ENCODE data around the gene NCLN. TPM values are rescaled to one million over a fixed set of nuclear protein-coding genes. Genes with fewer than 3 reads are reported as not detected.

The NCLN gene
- total RNA-seq (10 to 100 TPM; 15.4 to 60.9 (median 28.5) TPM), polyA plus RNA-seq (10 to 100 TPM; 26.1 to 86.1 (median 63.7) TPM)
- long read RNA-seq, donor 1, full-length matches to known transcripts = 5 of 17 reads
- long read RNA-seq, donor 1, partial matches to known transcripts = 3 of 17 reads
- long read RNA-seq, donor 1, other reads (novel, unspliced or antisense) = 9 of 17 reads
- long read RNA-seq, donor 2, full-length matches to known transcripts = 16 of 61 reads
- long read RNA-seq, donor 2, partial matches to known transcripts = 6 of 61 reads
- long read RNA-seq, donor 2, other reads (novel, unspliced or antisense) = 39 of 61 reads

- Histone ChIP-seq H3K9me3 (no peaks in the 10 kb centered on the region), H3K27ac (peak within 1 kb of the TSS; percentile 76), H3K4me1 (peaks cover 16% of the 10 kb centered on the region), H3K4me3 (peak within 1 kb of the TSS; percentile 84), H3K27me3 (ENCODE audit: insufficient read depth in 3 of 3, low read length in 2 of 3) (no peaks in the 10 kb centered on the region), H3K36me3 (ENCODE audit: insufficient read depth in 1 of 2, low read depth in 1 of 2) (no peaks in the 10 kb centered on the region)
- DNase-seq (peak; percentile 95 to 97), ATAC-seq (peak; percentile 97 to 98 (median 97))
- 0% methylated on average over 34 to 69 of the region's 69 CpGs for WGBS, 3 donors
- TF ChIP-seq CTCF (IDR thresholded peaks at IDR 0.05) = no peak
- intact Hi-C loops (cut with DNase I) = no loop called here
These were observed at the start of gene NCLN for GRCh38 chr19:3185461-3186159. TSS of gene NCLN (plus strand) at chr19:3185930. CDS start at chr19:3186031, 101 bp downstream.

DNA sequence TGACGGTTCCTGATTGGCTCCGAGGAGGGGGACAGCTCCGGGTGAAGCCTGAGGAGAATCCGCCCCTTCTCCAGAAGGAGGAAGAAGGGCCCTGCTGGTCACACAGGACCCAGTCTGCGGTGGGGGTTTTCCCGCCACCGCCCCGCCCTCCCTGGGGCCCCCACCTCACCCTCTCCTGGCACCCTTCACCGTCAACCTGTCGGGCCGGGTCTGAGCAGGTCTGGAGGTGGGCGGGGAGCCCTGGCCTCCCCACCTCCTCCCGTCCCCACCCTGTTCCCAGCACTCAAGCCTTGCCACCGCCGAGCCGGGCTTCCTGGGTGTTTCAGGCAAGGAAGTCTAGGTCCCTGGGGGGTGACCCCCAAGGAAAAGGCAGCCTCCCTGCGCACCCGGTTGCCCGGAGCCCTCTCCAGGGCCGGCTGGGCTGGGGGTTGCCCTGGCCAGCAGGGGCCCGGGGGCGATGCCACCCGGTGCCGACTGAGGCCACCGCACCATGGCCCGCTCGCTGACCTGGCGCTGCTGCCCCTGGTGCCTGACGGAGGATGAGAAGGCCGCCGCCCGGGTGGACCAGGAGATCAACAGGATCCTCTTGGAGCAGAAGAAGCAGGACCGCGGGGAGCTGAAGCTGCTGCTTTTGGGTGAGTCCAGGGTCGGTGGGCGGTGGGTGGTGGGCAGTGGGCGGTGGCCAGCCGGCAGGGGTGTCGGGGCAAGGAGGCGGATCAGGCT lies 49.6 kb upstream of the NCLN start, which contains the start of gene GNA15:
TSS of gene GNA15 (plus strand) at position 73 of the 723 bp plus-strand sequence. CDS start at position 491, 418 bp downstream.
- intact Hi-C loops (cut with DNase I) = no loop called here
- DNase-seq (no peak), ATAC-seq (no peak)
- H3K36me3 ChIP-seq (ENCODE audit: insufficient read depth in 1 of 2, low read depth in 1 of 2) = no peaks in the 10 kb centered on the region
- 71 to 72% (median 72%) methylated on average over 36 to 40 of the region's 40 CpGs for WGBS, 3 donors
- TF ChIP-seq CTCF (IDR thresholded peaks at IDR 0.05) = no peak
- no peaks in the 10 kb centered on the region for H3K4me1 ChIP-seq
- peaks cover 0 to 2% (median 0%) of the 10 kb centered on the region in 3 donors for H3K27me3 ChIP-seq (ENCODE audit: insufficient read depth in 3 of 3, low read length in 2 of 3)
- no peak within 1 kb of the TSS for H3K27ac ChIP-seq
- H3K9me3 ChIP-seq = no peaks in the 10 kb centered on the region
- H3K4me3 ChIP-seq = peak within 1 kb of the TSS; percentile 48

GRCh38 chr19:3136684-3137055 lies 49.1 kb upstream of the NCLN start:
- H3K27me3 ChIP-seq (ENCODE audit: insufficient read depth in 3 of 3, low read length in 2 of 3) = peaks cover 0 to 2% (median 0%) of the 10 kb centered on the region in 3 donors
- no peaks in the 10 kb centered on the region for H3K4me1 ChIP-seq
- no peaks in the 10 kb centered on the region for H3K9me3 ChIP-seq
- no peak for TF ChIP-seq CTCF (IDR thresholded peaks at IDR 0.05)
- H3K4me3 ChIP-seq = peak overlapping the region; percentile 48
- no peak for DNase-seq
- H3K36me3 ChIP-seq (ENCODE audit: insufficient read depth in 1 of 2, low read depth in 1 of 2) = no peaks in the 10 kb centered on the region
- no peak for ATAC-seq
- H3K27ac ChIP-seq = no peak overlapping the region
- 74 to 83% (median 78%) methylated on average over 13 to 16 of the region's 16 CpGs for WGBS, 3 donors
- intact Hi-C loops (cut with DNase I) = no loop called here

GRCh38 chr19:3137119-3137518 lies 48.6 kb upstream of the NCLN start:
- DNase-seq (no peak), ATAC-seq (no peak)
- Histone ChIP-seq H3K4me1 (no peaks in the 10 kb centered on the region), H3K36me3 (ENCODE audit: insufficient read depth in 1 of 2, low read depth in 1 of 2) (no peaks in the 10 kb centered on the region), H3K27ac (no peak overlapping the region), H3K4me3 (peak overlapping the region; percentile 48), H3K27me3 (ENCODE audit: insufficient read depth in 3 of 3, low read length in 2 of 3) (peaks cover 0 to 2% (median 0%) of the 10 kb centered on the region in 3 donors), H3K9me3 (no peaks in the 10 kb centered on the region)
- intact Hi-C loops (cut with DNase I) = no loop called here
- WGBS, 3 donors = 37 to 46% (median 43%) methylated on average over 7 of the region's 7 CpGs
- TF ChIP-seq CTCF (IDR thresholded peaks at IDR 0.05) = no peak

Measured in psoas muscle (tissue), 8 donors.